ENCODE measurements around the gene POU3F1. TPM values are rescaled to one million over a fixed set of nuclear protein-coding genes. Genes with fewer than 3 reads are reported as not detected.

The POU3F1 gene
- not detected in 2 replicates for total RNA-seq

DNA sequence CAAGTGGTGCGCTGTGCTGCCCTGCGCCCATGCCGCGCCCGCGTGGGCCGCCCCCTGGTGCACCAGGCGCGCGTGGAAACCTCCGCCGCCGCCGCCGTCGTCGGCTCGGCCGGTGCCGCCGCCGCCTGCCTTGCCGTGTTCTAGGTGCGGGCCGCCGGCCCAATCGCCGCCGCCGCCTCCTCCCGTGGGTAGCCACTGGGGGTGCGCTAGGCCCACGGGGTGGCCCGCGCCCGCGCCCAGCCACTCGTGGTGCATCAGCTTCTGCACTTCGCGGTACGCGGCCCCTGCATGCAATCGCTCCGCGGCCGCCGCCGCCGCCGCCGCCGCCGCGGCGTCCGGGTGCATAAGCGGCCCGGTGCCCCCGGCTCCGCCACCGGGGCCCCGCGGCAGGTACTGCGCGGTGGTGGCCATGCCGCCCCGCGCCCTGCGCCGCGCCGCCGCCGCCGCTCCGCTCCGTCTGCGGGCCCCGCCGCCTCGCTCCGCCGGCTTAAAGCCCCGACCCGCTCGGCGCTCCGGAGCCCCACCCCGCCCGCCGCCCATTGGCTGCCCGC is at the start of gene POU3F1:
Gene POU3F1, minus strand, starts transcription at position 461 of the 551 bp plus-strand sequence. Its CDS starts 50 bp downstream, at position 411.

DNA sequence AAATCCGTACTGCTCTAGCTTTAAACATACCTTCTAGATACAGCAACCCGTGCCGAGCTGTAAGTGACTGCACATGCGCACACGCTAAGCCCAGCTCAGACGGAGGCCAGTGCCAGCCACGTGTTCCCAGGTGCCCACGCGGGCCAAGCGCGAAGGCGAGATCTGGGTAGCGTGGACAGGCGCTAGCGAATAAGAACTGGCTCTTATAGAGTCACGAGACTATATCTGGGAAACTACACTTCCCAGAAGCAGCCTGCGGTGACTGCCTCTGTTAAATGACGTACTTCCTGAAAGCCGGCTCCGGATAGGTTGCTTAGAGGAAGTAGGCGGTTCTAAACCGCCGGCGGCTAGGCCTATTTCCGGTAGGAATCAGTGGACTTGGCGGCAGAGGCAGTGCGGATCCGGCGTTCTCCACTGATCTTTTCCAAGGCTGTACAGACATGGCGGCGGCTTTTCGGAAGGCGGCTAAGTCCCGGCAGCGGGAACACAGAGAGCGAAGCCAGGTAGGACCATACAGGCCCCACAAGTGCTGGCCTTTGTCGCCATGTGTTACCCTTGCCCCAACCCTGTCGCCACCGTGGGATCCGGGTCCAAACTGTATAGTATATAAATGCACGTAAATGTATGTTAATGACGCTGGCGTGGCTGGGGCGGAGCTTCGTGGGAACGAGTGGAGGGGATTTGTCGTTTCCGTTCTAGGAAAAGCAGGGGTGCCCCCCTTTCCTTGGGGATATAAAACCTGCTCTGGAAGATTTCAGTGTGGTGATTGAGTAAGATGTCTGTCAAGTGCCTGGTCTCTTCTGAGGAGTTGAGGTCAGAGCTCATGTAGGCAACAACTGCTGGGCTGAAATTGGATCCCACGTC is 34.0 kb downstream of the POU3F1 start, which contains the start of gene UTP11:
Gene UTP11, plus strand, starts transcription at position 372 of the 864 bp plus-strand sequence. Its CDS starts 69 bp downstream, at position 441.

DNA sequence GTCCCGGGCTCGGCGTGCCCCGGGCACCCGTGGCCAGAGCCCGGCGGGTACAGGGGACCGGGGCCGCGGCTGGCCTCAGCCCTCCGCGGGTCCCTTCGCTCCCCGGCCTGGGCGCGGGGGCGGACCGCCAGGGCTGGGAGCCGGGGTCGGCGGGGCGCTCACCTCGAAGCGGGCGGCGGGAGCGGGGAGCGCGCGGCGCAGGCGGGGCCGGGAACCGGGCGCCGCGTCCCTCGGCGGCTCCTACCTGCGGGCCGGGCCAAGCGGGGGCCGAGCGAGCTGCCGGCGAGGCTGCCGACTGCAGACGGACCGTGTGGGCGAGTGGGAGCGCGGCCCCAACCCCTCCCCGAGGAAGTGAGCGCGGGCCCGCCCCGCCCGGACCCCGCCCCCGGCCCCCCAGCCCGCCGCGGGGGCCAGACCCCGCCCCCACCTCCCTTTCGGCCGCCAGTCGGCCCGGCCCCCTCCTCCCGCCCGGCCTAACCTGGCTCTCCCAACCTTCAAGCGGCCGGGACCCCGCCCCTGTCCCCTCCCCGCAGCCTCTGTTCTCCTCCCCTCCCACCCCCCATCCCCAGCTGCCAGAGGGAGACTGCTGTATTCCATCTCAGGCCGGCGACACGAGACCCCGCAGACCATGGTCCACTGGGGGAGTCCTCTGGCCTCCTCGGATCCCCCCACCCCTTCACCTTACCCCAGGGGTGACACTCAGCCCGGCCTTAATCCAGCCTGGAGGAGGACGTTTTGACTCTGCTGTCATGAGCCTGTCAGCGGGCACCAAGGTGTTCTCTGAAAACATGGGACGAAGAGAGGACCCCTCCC is 41.2 kb downstream of the POU3F1 start, which contains the start of gene FHL3:
Gene FHL3, minus strand, starts transcription at position 320 of the 813 bp plus-strand sequence. CDS start 6,102 bp downstream, outside the sequence.

Other genes starting within 250 kb of the POU3F1 start
- 18.7 and 19.8 TPM in 2 replicates for gene C1orf122, start 239.0 kb downstream of the POU3F1 start, total RNA-seq
- 11.2 and 12.9 TPM in 2 replicates for gene YRDC, start 238.6 kb downstream of the POU3F1 start, total RNA-seq
- gene MTF1, start 187.2 kb downstream of the POU3F1 start, total RNA-seq, result 2.3 TPM in 2 replicates
- gene INPP5B, start 99.7 kb downstream of the POU3F1 start, total RNA-seq, result 32.1 and 33.3 TPM in 2 replicates
- gene SF3A3, start 56.8 kb downstream of the POU3F1 start, total RNA-seq, result 87.3 and 94.4 TPM in 2 replicates
- 13.1 and 18.1 TPM in 2 replicates for gene FHL3, start 41.3 kb downstream of the POU3F1 start, total RNA-seq
- gene UTP11, start 34.1 kb downstream of the POU3F1 start, total RNA-seq, result 33.0 and 36.4 TPM in 2 replicates